PC-3 (cell line): ENCODE data around the gene PTPRN2. TPM values are rescaled to one million over a fixed set of nuclear protein-coding genes. Genes with fewer than 3 reads are reported as not detected.

ENCODE experiments used
- ATAC-seq: fragments of 200-7000 bp; cut with Tn5 transposase; 2 replicates; pipeline ENCODE4 v1.9.1; 2020; ENCODE audit warnings: mild to moderate bottlenecking, moderate library complexity
- BruUV-seq: library from RNA; stranded (reverse); fragments of 400-500 nt; replicated peaks from 2 replicates; lab custom pipeline; 2021; lab: Mats Ljungman, UMichigan
- CTCF ChIA-PET: fragments of 300-600 bp; sonication (Branson Sonifier 250); formaldehyde crosslinking; loops from one replicate; lab custom pipeline; 2022; ENCODE audit warnings: antibody characterized with exemption; lab: Charles Lee
- POLR2A ChIA-PET: fragments of 300-600 bp; sonication (Branson Sonifier 250); formaldehyde crosslinking; loops from one replicate; lab custom pipeline; 2022; ENCODE audit warnings: antibody characterized with exemption; ENCODE audit not compliant: unreplicated experiment; lab: Charles Lee
- DNase-seq: peaks from one replicate; pipeline ENCODE4 v3.0.0-alpha.2; 2015
- H2AFZ ChIP-seq: fragments of 300-600 bp; sonication (generic); 2 replicates; pipeline ENCODE4 v1.6.0; 2016; ENCODE audit warnings: antibody characterized with exemption, low read length
- H3F3A ChIP-seq: fragments of 300-600 bp; sonication (generic); one replicate; pipeline ENCODE4 v1.6.0; 2017; ENCODE audit warnings: antibody characterized with exemption, low read length, control low read depth, mild to moderate bottlenecking; ENCODE audit not compliant: unreplicated experiment
- H3K27ac ChIP-seq: fragments of 300-600 bp; sonication (generic); 2 replicates; pipeline ENCODE4 v1.5.1; 2016; ENCODE audit warnings: mild to moderate bottlenecking, low read length
- H3K27me3 ChIP-seq: fragments of 300-600 bp; sonication (generic); 2 replicates; pipeline ENCODE4 v1.6.1; 2016; ENCODE audit warnings: low read length, mixed read lengths
- H3K36me3 ChIP-seq: fragments of 300-600 bp; sonication (generic); 2 replicates; pipeline ENCODE4 v1.6.1; 2016; ENCODE audit warnings: low read depth, mixed run types, low read length, mixed read lengths
- H3K4me1 ChIP-seq: fragments of 300-600 bp; sonication (generic); 2 replicates; pipeline ENCODE4 v1.5.1; 2016; ENCODE audit warnings: low read length; ENCODE audit not compliant: insufficient read depth
- H3K4me2 ChIP-seq: fragments of 300-600 bp; sonication (generic); 2 replicates; pipeline ENCODE4 v1.6.0; 2016; ENCODE audit warnings: low read length
- H3K4me3 ChIP-seq: fragments of 300-600 bp; sonication (generic); 2 replicates; pipeline ENCODE4 v1.5.1; 2016; ENCODE audit warnings: mild to moderate bottlenecking, low read length, mixed read lengths
- H3K79me2 ChIP-seq: fragments of 300-600 bp; sonication (generic); 2 replicates; pipeline ENCODE4 v1.6.1; 2017; ENCODE audit warnings: low read length, mixed read lengths
- H3K9ac ChIP-seq: fragments of 300-600 bp; sonication (generic); 2 replicates; pipeline ENCODE4 v1.6.0; 2016; ENCODE audit warnings: mild to moderate bottlenecking, low read length
- H3K9me2 ChIP-seq: fragments of 300-600 bp; sonication (generic); replicated peaks from 2 replicates; pipeline ENCODE4 v1.6.1; 2016; ENCODE audit warnings: mixed run types, low read length, mixed read lengths
- H3K9me3 ChIP-seq: fragments of 300-600 bp; sonication (generic); 2 replicates; pipeline ENCODE4 v1.6.1; 2016; ENCODE audit warnings: low read length, mixed read lengths
- H4K20me1 ChIP-seq: fragments of 300-600 bp; sonication (generic); 2 replicates; pipeline ENCODE4 v1.6.1; 2016; ENCODE audit warnings: low read length, mixed read lengths
- EZH2 ChIP-seq: fragments of 300-600 bp; sonication (generic); IDR thresholded peaks from one replicate; pipeline ENCODE4 v1.6.1; 2017; ENCODE audit warnings: antibody characterized with exemption, mild to moderate bottlenecking, low read length; ENCODE audit not compliant: unreplicated experiment
- EZH2phosphoT487 ChIP-seq: fragments of 300-600 bp; sonication (generic); IDR thresholded peaks from 2 replicates; pipeline ENCODE4 v1.6.1; 2018; ENCODE audit warnings: mild to moderate bottlenecking, antibody characterized with exemption, low read length, borderline replicate concordance
- intact Hi-C: fragments of 100-400 bp; cut with micrococcal nuclease; formaldehyde crosslinking; loops from 2 replicates; pipeline ENCODE4 v1.9.0; 2023
- total RNA-seq: library from RNA; depleted of rRNA; stranded (reverse); fragments of >200 nt; gene quantifications from 2 replicates; pipeline ENCODE4 v1.2.3, GENCODE V29; 2014
- TF ChIP-seq, protein P1 (sequence below): fragments of 300-600 bp; sonication (generic); conservative IDR thresholded peaks from 2 replicates; pipeline ENCODE4 v1.5.1; 2017; ENCODE audit warnings: antibody characterized with exemption, low read depth, mild to moderate bottlenecking, low read length

Gene PTPRN2
- total RNA-seq, 1 experiment from 2014 or later: 3.2 TPM

DNA sequence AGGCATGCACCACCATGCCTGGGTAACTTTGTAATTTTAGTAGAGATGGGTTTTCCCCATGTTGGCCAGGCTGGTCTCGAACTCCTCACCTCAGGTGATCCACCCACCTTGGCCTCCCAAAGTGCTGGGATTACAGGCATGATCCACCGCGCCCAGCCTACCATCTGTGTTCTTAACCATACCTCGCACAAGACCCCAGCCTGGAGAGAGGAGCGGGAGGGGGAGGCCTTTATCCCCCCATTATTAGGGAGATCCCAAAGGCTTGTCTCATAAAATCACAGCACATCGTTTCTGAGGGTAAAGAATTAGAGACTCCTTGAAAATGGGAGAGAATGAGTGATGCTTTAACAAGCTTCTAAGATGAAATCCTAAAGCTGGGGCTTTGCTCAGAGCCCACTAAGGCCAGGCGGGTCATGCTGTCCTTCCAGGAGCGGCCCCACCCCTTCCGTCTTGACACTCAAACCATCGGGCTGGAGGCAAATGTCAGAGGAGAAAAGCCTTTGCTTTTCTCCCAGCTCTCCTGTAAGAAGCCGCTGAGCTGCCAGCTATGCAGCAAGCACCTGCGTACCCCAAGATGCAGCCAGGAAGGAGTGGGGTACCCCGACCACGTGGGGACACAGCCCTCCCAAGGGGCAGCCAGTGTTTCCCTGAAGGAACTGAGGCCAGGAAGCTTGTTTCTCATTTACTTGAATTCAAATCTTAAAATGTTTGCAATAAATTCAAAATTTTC is 339.7 kb downstream of the PTPRN2 start:
- Histone ChIP-seq H3K36me3 (no peaks in the 10 kb centered on the region), H3F3A (no peaks in the 10 kb centered on the region), H3K9ac (no peak overlapping the region), H3K27me3 (peaks cover 6% of the 10 kb centered on the region), H3K9me3 (no peaks in the 10 kb centered on the region), H3K27ac (no peak overlapping the region), H3K4me3 (no peak overlapping the region), H3K4me1 (no peaks in the 10 kb centered on the region), H3K9me2 (no peaks in the 10 kb centered on the region), H3K4me2 (no peak overlapping the region), H2AFZ (no peak overlapping the region), H3K79me2 (no peaks in the 10 kb centered on the region), H4K20me1 (no peaks in the 10 kb centered on the region)
- ChIA-PET CTCF (no interaction called here), POLR2A (no interaction called here)
- BruUV-seq: no TSS peak
- intact Hi-C loops: no loop called here
- no peak for ATAC-seq
- no peak for TF ChIP-seq EZH2
- no peak for TF ChIP-seq EZH2phosphoT487
- TF ChIP-seq, protein P1, sequence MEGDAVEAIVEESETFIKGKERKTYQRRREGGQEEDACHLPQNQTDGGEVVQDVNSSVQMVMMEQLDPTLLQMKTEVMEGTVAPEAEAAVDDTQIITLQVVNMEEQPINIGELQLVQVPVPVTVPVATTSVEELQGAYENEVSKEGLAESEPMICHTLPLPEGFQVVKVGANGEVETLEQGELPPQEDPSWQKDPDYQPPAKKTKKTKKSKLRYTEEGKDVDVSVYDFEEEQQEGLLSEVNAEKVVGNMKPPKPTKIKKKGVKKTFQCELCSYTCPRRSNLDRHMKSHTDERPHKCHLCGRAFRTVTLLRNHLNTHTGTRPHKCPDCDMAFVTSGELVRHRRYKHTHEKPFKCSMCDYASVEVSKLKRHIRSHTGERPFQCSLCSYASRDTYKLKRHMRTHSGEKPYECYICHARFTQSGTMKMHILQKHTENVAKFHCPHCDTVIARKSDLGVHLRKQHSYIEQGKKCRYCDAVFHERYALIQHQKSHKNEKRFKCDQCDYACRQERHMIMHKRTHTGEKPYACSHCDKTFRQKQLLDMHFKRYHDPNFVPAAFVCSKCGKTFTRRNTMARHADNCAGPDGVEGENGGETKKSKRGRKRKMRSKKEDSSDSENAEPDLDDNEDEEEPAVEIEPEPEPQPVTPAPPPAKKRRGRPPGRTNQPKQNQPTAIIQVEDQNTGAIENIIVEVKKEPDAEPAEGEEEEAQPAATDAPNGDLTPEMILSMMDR: no peak
- DNase-seq: no peak

DNA sequence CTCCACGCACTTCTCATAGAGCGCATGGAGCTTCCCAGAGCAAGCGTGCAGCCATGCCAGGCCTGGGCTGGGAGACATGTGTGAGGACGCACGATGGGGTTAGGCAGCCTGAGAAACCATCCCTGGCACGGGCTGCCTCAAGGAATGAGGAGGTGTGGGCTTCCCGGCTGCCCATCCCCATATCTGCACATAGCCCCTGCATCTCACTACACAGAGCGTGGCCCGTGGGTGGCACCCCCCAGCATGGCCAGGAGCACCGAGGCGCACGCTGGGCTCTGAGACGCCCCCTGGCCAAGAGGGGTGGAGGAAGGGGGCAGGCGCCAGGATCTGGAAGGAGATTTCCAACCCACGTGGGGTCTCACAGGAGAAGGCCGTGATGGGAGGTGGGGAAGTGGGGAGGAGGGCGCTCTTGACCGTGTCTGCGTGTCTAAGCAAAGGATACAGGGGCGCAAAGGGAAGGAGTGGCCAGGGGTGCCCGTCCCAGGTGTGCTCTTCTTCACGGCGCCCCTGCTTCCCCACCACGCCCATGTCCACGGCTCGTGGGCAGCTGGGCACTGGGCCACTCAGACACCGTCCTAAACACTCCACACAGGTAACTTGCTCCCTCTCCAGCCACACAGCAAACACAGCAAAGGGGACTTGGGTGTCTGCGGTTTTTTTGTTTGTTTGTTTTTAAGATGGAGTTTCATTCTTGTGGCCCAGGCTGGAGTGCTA is 340.5 kb downstream of the PTPRN2 start:
- H3K4me1 ChIP-seq: no peaks in the 10 kb centered on the region
- H3K4me2 ChIP-seq: no peak overlapping the region
- H3K27ac ChIP-seq: no peak overlapping the region
- no peaks in the 10 kb centered on the region for H3F3A ChIP-seq
- H4K20me1 ChIP-seq: no peaks in the 10 kb centered on the region
- intact Hi-C loops: no loop called here
- BruUV-seq: no TSS peak
- no peak overlapping the region for H3K4me3 ChIP-seq
- H3K9me2 ChIP-seq: no peaks in the 10 kb centered on the region
- H3K9ac ChIP-seq: no peak overlapping the region
- H3K27me3 ChIP-seq: no peaks in the 10 kb centered on the region
- DNase-seq (no peak), ATAC-seq (no peak)
- H3K9me3 ChIP-seq: no peaks in the 10 kb centered on the region
- TF ChIP-seq EZH2 (no peak), EZH2phosphoT487 (no peak)
- TF ChIP-seq, protein P1: no peak
- no peaks in the 10 kb centered on the region for H3K36me3 ChIP-seq
- CTCF ChIA-PET: no interaction called here
- H3K79me2 ChIP-seq: no peaks in the 10 kb centered on the region
- POLR2A ChIA-PET: no interaction called here
- H2AFZ ChIP-seq: no peak overlapping the region
